SU-DHL-6 (cell line): ENCODE results near the gene ST6GALNAC2.

ENCODE experiments used
- H2AFZ ChIP-seq: fragments of 200-600 bp; sonication (generic); 2 replicates; pipeline ENCODE4 v1.6.1; 2014; ENCODE audit warnings: low read depth, mild to moderate bottlenecking, moderate library complexity, mixed read lengths, antibody characterized with exemption, low read length; ENCODE audit not compliant: severe bottlenecking
- H3F3A ChIP-seq: fragments of 200-600 bp; shearing (Covaris generic); 2 replicates; pipeline ENCODE4 v1.6.0; 2016; ENCODE audit warnings: antibody characterized with exemption, mild to moderate bottlenecking; ENCODE audit not compliant: insufficient read depth
- H3K27ac ChIP-seq: fragments of 200-600 bp; sonication (generic); 2 replicates; pipeline ENCODE4 v1.5.1; 2016; ENCODE audit warnings: low read depth, mild to moderate bottlenecking, low read length, moderate library complexity, mixed read lengths
- H3K27me3 ChIP-seq: fragments of 200-600 bp; sonication (generic), shearing (Covaris generic); 2 replicates; pipeline ENCODE4 v1.6.0; 2014; ENCODE audit warnings: mild to moderate bottlenecking, low read length
- H3K36me3 ChIP-seq: fragments of 200-600 bp; sonication (generic); 2 replicates; pipeline ENCODE4 v1.6.1; 2014; ENCODE audit warnings: mild to moderate bottlenecking, low read length, mixed read lengths
- H3K4me2 ChIP-seq: fragments of 300-600, 200-600 bp; shearing (Covaris generic), sonication (generic); 2 replicates; pipeline ENCODE4 v1.6.0; 2014; ENCODE audit warnings: low read length, low read depth, mild to moderate bottlenecking; ENCODE audit not compliant: poor library complexity, severe bottlenecking
- H3K4me3 ChIP-seq: fragments of 200-600 bp; sonication (generic); 2 replicates; pipeline ENCODE4 v1.5.1; 2014; ENCODE audit warnings: antibody characterized with exemption, low read length, mild to moderate bottlenecking, mixed read lengths; ENCODE audit not compliant: insufficient read depth, poor library complexity, severe bottlenecking
- H3K79me2 ChIP-seq: fragments of 200-600 bp; sonication (generic); 2 replicates; pipeline ENCODE4 v1.6.1; 2014; ENCODE audit warnings: mild to moderate bottlenecking, low read length, moderate library complexity; ENCODE audit not compliant: insufficient read depth
- H3K9ac ChIP-seq: fragments of 200-600 bp; sonication (generic); 2 replicates; pipeline ENCODE4 v1.7.0; 2014; ENCODE audit warnings: mild to moderate bottlenecking, low read length
- H3K9me2 ChIP-seq: fragments of 200-600 bp; sonication (generic); replicated peaks from 2 replicates; pipeline ENCODE4 v1.6.1; 2014; ENCODE audit warnings: low read length; ENCODE audit not compliant: insufficient read depth
- H3K9me3 ChIP-seq: fragments of 200-600 bp; sonication (generic); 2 replicates; pipeline ENCODE4 v1.6.1; 2014; ENCODE audit warnings: low read length, mixed read lengths; ENCODE audit not compliant: insufficient read depth
- H4K20me1 ChIP-seq: fragments of 200-600 bp; sonication (generic); 2 replicates; pipeline ENCODE4 v1.6.1; 2014; ENCODE audit warnings: low read depth, mild to moderate bottlenecking, antibody characterized with exemption, low read length, moderate library complexity, mixed read lengths
- EZH2phosphoT487 ChIP-seq: fragments of 200-600 bp; sonication (generic), shearing (Covaris generic); conservative IDR thresholded peaks from 2 replicates; pipeline ENCODE4 v1.6.1; 2018; ENCODE audit warnings: mild to moderate bottlenecking, antibody characterized with exemption, low read length, moderate library complexity, mixed read lengths
- TF ChIP-seq, protein P1 (sequence below): fragments of 200-600 bp; sonication (generic); IDR thresholded peaks from one replicate; pipeline ENCODE4 v1.5.1; 2017; ENCODE audit warnings: antibody characterized with exemption, mild to moderate bottlenecking, low read length, moderate library complexity; ENCODE audit not compliant: insufficient read depth, poor library complexity, severe bottlenecking

Gene ST6GALNAC2

DNA sequence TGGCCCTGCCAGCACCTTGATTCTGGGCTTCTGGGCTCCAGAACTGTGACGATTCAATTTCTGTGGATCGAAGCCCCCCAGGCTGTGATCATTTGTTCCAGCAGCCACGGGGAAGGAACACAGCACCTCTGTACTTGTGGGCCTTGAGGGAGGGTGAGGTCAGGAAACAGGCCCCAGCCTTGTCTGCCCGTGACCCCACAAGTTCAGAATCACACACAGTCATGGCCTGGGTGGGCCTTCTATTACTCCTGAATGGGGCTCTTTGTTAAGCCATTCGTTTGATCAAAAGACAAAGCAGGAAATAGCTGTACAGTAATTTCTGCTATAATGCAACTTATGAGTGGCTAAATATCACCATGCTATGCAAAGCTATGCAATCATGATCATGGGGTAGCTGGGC is 10.1 kb downstream of the ST6GALNAC2 start:
- Histone ChIP-seq H3K27me3 (no peaks in the 10 kb centered on the region), H3K9ac (no peak overlapping the region)

GRCh38 chr17:76574166-76574565 is 11.5 kb downstream of the ST6GALNAC2 start:
- Histone ChIP-seq H2AFZ (no peak overlapping the region), H3K9ac (no peak overlapping the region), H3K9me2 (no peaks in the 10 kb centered on the region), H3K79me2 (no peaks in the 10 kb centered on the region), H3K27me3 (no peaks in the 10 kb centered on the region), H3K9me3 (no peaks in the 10 kb centered on the region), H3K36me3 (no peaks in the 10 kb centered on the region), H3F3A (no peaks in the 10 kb centered on the region), H3K4me2 (no peak overlapping the region), H3K4me3 (no peak overlapping the region), H3K27ac (no peak overlapping the region), H4K20me1 (no peaks in the 10 kb centered on the region)
- TF ChIP-seq, protein P1, sequence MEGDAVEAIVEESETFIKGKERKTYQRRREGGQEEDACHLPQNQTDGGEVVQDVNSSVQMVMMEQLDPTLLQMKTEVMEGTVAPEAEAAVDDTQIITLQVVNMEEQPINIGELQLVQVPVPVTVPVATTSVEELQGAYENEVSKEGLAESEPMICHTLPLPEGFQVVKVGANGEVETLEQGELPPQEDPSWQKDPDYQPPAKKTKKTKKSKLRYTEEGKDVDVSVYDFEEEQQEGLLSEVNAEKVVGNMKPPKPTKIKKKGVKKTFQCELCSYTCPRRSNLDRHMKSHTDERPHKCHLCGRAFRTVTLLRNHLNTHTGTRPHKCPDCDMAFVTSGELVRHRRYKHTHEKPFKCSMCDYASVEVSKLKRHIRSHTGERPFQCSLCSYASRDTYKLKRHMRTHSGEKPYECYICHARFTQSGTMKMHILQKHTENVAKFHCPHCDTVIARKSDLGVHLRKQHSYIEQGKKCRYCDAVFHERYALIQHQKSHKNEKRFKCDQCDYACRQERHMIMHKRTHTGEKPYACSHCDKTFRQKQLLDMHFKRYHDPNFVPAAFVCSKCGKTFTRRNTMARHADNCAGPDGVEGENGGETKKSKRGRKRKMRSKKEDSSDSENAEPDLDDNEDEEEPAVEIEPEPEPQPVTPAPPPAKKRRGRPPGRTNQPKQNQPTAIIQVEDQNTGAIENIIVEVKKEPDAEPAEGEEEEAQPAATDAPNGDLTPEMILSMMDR: no peak
- no peak for TF ChIP-seq EZH2phosphoT487

More for the DNA sequence above, 10.1 kb downstream of the ST6GALNAC2 start:
- Histone ChIP-seq H2AFZ (no peak overlapping the region), H3K36me3 (no peaks in the 10 kb centered on the region), H3K9me2 (no peaks in the 10 kb centered on the region), H3K4me3 (no peak overlapping the region), H3K4me2 (no peak overlapping the region), H3K27ac (no peak overlapping the region), H4K20me1 (no peaks in the 10 kb centered on the region), H3K79me2 (no peaks in the 10 kb centered on the region), H3F3A (no peaks in the 10 kb centered on the region), H3K9me3 (no peaks in the 10 kb centered on the region)
- TF ChIP-seq, protein P1: no peak

- no peak overlapping the region for H3K4me2 ChIP-seq
- H3K4me3 ChIP-seq: no peak overlapping the region
- H3K36me3 ChIP-seq: no peaks in the 10 kb centered on the region
- no peaks in the 10 kb centered on the region for H3K79me2 ChIP-seq
- no peak overlapping the region for H2AFZ ChIP-seq
- no peaks in the 10 kb centered on the region for H3K27me3 ChIP-seq
- no peaks in the 10 kb centered on the region for H3F3A ChIP-seq
- H3K27ac ChIP-seq: no peak overlapping the region
- H4K20me1 ChIP-seq: no peaks in the 10 kb centered on the region
- no peaks in the 10 kb centered on the region for H3K9me3 ChIP-seq
- H3K9me2 ChIP-seq: no peaks in the 10 kb centered on the region
- no peak for TF ChIP-seq EZH2phosphoT487
- TF ChIP-seq, protein P1: no peak
- H3K9ac ChIP-seq: no peak overlapping the region
Observed at GRCh38 chr17:76573096-76573495, 12.6 kb downstream of the ST6GALNAC2 start.
